ENCODE measurements around the gene TRAK1.

Gene TRAK1

DNA sequence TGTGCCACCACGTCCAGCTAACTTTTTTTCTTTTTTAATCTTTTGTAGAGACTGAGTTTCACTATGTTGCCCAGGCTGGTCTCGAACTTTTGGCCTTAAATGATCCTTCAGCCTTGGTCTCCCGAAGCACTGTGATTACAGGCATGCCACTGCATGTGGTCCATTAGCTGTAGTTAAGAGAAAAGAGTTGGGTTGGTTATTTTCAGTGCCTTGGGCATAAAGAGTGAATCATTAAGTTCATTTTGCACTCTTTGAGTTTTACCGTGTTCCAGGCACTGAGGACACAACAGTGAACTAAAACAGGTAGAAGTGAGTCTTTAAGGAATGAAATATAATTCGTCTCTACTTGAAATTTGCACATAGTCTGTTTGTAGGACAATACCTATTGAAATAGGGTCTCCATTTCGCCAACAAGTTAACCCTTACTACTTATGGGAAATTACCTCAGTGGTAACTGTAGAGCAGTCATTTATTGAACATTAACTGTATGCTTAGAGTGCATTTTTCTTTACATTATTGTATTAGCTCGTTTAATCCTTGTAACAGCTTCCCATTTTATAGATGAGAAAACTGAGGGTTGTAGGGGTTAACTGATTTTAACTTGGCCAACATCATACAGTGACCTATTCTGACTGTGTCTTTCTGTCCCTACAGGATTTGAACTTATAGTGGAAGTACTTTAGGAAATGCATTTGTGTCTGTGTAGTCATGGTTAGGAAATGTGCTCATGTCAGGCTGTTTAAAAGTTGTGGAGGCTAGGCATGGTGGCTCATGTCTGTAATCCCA is 22.7 kb upstream of the TRAK1 start:
- no peak for DNase-seq

DNA sequence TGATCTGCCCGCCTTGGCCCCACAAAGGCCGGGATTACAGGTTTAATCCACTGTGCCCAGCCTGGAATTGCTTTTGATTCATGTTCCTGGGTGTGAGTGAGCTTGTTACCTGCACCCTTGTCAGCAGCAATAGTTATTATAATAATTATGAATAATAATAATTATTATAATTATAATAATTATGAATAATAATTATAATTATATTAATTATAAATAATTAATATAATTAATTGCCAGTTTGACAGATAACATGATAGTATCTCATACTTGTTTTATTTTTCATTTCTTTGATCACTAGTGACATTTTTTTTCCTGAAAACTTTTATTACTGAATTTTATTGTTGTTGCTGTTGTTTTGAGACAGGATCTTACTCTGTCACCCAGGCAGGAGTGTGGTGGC is 21.1 kb upstream of the TRAK1 start:
- DNase-seq: no peak

DNA sequence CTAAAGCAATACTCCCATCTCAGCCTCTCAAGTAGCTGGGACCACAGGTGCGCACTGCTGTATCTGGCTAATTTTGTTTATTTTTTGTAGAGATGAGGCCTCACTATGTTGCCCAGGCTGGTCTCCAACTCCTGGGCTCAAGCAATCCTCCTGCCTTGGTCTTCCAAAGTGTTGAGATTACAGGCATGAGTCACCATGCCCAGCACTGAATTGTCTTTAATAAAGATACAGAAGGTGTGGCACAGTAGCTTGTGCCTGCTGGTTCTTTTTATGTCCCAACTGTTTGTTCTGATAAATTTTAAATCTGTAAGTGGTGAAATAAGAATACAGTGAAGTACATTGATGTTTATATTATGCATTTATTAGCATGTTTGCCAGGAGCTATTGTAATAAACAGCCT is 20.6 kb upstream of the TRAK1 start:
- DNase-seq: no peak

DNA sequence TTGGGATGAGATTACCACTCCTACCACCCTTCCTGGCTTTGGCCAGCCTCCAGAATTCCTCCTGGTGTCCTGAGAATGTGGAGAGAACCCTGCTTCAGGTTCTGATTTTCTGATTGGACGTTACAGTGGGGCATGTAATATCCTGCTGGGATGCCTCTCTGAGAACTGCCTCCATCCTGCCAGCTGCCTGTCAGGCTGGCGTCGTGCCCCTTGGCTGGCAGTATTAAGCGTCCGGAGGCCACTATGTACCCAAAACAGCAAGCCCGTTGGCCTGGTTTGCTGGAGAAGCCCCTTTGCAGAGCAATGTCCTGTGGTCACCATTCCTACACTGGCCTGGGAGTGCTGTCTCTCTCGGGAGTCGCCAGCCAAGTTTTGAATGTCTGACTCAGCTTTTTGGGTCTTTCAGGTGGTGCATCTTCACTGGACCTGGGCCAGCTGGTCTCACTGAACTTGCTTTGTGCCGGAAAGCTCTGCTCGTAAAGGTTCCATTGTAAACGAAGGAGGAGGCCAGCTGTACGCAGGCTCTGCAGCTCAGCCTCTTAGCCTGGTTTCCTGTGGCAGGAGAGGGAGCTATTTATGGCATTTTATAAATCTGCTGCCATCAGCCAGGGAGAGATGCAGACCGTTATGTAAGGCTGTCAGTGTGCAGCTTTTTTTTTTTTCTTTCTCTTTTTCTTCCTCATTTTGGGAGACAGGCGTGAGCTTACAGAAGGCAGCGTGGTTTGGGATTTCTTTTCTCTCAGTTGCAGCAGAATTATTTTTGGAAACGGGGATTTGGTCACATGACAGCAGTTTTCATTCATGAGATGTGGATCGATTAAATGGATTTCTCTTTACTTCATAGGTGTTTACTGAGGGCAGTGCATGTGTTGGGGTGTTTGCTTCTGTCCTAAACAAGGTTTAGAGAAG is 19.0 kb upstream of the TRAK1 start:
- DNase-seq: no peak

DNA sequence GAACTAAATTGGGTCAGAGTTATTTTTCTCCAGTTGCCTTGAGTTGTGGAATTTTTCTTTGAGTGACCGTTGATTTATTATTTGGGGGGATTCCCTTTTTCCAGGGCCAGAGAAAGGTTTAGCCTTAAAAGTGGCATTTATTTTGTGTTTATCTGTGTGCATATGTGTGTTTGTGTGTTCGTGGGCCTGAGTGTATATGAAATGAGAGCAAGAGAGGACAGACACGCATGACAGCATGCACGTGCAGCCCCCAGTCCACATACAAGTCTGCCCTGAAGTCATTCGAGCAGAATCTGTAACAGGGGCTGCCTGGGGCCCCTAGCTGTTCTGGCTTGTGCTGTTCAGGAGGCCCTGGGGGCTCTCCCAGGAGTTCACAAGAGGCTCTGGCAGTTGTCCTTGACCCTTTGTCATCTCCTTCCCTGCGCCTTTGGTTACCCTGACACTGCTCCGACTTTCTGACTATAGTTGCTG is 18.3 kb upstream of the TRAK1 start:
- no peak for DNase-seq

DNA sequence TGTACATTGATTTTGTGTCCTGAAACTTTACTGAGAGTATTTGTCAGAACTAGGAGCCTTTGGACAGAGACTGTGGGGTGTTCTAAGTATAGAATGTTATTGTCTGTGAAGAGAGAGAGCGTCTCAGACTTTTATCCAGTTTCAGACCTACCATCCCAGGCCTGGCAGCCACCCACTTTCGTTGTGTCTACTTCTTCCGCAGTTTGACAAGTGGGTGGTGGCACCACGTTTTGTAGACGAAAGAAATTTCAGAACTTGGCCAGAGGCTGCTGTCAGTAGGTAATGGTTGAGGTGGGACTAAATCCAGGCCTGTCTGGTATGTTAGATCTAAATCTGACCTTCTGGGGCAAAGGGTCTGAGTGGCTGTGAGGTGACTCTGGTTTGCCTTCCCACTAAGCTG is 13.4 kb upstream of the TRAK1 start:
- no peak for DNase-seq

DNA sequence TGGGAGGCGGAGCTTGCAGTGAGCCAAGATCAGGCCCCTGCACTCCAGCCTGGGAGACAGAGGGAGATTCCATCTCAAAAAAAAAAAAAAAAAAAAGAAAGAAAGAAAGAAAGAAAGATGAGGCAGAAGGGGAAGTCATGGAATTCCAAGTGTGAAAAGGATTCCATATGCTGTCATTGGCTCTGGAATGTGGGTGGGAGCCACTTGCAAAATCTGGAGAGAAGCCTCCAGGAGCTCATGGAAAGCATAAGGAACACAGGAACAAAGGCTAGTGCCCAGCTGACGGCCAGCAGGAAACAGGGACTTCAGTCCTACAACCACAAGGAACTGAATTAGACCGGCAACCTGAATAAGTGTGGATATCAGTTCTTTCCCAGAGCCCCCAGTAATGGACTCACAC is 12.5 kb upstream of the TRAK1 start:
- DNase-seq: no peak

DNA sequence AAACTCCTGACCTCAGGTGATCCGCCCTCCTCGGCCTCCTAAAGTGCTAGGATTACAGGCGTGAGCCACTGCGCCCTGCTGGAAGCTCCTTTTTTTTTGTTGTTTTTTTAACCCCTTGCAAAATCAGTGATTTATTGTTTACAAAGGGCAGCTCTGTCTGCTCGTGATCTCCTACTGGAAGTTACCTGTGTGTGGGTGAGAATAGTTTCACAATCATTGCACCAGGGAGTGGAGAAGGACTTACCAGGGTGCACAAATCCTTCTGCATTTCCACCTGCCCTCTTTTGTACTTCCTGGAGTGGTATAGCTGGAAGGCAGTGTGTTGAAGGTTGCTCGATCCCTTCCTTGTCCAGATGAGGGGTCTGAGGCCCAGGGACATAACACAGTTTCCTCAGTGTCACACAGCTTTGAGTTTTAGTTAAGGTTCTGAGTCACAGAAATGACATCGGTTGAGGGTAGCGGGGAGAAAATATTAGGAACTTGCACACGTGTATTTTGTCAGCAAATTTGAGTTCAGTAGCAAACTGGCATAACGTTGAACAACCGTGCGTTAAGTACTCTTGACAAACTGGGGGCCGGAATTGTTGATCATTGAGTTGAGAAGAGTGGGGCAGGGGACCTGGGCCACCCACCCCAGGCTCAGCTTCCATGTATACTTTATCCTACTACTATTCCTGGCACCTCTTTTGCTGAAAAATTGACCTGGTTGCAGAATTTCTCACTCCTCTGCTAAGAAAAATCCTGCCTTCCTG is 11.3 kb upstream of the TRAK1 start:
- DNase-seq: no peak

DNA sequence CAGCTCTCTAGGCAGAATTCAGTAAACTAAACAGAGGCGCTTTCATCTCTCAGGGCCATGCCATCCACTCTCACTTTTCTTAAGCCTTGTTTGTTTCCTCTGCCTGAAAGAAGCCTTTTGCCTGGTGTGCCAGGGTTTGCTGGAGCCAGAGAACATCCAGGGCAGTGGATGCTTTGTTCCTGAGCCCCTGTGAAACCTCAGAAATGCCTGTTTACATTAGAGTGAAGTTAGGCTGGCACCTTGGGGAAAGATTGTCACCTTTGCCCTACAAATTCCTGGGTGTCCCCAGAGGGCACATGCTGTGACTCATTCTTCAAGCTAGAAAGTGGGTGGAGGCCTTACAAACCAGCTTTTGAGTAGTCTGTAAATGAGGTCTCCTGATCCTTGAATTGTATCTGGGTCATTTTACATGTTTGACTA is 10.7 kb upstream of the TRAK1 start:
- DNase-seq: peak in 1 of 2 experiments; percentile 19

DNA sequence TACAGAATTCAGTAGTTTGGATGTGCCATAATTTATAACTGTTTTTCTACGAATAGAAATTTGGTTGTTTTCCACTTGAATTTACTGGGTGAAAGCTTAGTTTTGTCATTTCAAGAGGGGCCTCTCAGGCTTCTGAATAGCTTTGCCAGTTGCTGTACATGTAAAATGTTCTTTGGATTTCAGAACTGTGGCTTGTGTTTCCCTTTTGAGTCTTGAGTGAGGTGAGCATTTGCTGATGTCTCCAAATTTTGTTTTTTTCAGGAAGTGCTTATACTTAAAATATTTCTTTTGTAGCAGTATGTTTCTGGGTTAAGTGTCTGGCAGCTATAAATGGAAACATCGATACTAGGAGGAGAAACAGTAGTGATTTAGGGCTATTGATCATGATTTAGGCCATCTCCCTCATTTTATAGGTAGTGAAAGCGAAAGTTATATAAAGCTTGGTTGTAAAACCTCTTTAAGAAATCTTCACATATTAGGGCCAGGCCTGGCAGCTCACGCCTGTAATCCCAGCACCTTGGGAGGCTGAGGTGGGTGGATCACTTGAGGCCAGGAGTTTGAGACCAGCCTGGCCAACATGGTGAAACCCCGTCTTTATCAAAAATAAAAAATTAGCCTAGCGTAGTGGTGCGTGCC is 9.2 kb upstream of the TRAK1 start:
- DNase-seq: no peak

DNA sequence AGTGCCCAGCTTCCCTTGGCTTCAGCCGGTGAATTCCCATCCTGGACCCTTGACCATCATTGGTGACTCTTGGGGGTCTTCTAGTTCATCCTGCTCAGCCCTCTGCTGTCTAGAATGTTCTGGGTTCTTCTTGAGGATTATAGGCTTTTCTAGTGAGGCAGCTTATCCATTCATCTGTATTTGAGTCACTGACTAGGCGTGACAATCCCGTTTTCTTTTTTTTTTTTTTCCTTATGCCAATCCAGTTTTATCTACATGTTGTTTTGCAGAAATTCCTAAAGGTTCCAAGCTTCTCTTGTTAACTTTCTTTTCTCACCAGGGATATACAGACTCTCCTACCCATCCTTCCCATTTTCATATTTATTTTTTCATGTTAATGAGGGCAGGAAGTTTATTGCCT is 6.6 kb upstream of the TRAK1 start:
- no peak for DNase-seq

DNA sequence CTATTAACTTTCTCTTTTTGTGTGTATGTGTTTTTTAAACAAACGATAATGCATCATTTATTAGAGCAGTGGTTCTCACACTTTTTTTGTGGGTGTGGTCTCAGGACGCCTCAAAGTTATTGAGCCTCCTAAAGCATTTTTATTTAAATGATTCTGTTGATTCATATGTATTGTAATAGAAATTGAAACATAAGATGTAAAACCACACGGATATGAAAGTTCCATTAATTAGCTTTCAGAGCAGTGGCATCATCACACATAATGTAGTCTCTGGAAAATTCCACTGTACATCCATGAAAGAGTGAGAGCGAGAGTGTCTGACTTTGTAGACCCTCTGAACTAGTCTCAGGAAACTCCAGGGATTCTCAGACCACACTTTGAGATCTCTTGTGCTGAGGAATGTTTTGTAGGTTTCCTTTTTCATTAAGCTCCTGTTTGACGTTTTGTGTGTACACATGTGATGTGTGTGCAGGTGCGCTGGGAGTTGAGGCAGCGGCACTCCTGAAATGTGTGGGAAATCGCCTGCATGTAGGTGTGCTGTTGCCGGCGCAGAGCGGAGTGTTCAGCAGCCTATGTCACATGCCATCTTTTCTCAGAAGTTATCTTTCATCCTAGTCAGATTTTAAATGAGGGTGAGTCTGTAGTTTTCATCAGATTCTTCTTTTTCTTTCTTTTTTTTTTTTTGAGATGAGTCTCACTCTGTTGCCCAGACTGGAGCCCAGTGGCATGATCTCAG is 5.3 kb upstream of the TRAK1 start:
- no peak for DNase-seq

DNA sequence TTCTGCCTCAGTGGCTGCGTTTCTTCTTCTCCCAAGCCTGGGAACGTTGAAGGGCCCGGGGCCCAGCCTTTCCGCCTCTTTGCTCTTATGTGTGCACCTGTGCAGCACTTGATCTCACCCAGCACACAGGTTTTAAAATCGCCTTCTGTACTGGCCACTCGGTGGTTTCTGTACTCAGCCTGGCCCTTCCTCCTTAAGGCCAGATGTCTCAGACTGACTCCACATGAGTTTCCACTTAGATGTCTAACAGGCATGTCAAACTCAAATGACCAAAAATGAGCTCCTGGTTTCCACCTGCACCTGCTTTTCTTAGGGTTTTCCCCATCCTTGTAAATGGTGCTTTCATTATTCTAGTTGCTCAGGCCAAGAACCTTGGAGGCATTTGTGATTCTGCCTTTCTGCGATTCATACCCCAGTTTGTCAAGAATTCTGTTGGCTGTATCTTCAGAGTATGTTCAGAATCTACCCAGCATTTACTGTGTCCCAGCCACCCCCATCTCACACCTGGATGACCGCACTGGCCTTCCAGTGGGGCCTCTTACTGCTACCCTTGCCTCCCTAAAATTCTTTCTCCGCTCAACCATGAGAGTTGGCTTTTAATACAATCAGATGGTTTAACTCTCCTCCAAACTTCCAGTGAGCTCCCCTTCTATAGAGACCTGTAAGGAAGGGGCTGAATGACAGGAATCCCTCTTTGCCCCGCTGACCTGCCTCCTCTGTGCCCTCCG is 2.2 kb upstream of the TRAK1 start:
- DNase-seq: no peak

DNA sequence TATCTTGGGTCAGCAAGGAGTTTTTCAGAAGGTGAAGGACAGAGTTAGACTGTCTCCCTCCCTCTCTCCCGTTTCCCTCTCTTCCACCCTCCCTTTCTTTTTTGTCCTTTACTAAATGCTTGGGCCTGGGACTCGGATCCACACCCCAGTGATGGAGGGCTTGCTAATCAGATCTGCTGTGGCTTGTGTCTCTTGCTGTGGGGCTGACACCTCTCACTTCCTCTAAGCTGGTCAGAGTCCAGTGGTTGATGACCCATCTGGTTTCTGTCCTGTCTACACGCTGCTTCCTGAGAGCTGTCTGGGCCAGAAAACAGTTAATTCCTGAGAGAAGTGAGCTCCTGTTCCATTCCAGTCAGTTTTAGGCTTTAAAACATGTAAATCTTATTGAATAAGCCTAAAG is 849 bp downstream of the TRAK1 start:
- DNase-seq: no peak

DNA sequence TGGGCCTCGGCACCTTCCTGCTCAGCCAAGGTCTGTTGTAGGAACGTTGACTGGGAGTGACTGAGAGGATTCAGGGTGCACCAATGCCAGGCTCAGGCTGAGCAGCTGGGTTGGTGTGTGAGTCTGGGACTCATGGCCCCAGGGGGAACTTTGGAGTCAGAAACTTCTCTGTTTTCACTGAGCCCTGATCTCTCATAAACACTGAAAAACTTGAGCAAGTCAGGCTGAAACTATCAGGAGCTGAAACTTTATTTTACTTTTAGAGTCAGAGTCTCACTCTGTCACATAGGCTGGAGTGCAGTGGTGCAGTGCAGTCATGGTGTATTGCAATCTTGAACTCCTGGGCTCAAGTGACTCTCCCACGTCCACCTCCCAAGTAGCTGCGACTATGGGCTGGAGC is 3.0 kb downstream of the TRAK1 start:
- no peak for DNase-seq

DNA sequence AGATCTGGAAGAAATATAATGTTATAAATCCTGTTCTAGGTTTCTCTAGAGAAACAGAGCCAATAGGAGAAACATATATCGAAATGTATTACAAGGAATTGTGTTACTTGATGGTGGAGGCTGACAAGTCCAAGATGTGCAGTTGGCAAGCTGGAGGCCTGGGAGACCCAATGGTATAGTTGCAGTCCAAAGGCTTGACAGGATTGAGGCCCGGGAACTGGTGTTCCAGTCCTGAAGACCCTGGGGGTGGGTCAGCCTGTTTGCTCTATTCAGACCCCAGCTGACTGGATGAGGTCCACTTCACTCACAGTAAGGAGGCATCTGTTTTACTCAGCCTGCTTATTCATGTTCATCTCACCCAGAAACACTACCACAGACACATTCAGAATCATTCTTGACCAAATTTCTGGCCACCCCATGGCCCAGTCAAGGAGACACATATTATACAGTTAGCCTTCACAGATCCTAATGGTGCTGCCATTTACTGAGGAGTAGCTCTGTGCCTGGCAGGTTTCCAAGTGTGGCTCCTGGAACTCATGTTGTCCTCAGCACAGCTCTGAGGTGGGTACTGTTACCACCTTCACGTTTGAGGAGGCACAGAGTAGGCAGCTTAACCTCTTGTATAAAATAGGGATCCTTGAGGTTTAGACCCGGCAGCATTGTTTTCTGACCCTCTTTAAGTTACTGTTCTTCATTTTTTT is 3.7 kb downstream of the TRAK1 start:
- no peak for DNase-seq

DNA sequence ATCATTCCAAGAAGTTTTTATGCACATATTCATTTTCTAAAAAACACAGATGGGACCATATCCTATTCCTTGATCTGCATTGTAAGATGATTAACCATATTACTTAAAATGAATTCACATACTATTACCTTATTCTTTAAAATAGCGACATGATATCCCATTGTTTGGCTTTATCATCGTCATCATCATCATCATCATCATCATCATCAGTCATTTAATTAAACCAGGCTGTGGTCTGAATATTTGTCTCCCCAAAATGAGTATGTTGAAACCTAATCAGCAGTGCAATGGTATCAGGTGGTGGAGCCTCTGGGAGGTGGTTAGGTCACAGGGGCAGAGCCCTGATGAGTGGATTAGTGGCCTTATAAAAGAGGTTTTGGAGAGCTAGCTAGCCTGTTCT is 4.4 kb downstream of the TRAK1 start:
- no peak for DNase-seq

DNA sequence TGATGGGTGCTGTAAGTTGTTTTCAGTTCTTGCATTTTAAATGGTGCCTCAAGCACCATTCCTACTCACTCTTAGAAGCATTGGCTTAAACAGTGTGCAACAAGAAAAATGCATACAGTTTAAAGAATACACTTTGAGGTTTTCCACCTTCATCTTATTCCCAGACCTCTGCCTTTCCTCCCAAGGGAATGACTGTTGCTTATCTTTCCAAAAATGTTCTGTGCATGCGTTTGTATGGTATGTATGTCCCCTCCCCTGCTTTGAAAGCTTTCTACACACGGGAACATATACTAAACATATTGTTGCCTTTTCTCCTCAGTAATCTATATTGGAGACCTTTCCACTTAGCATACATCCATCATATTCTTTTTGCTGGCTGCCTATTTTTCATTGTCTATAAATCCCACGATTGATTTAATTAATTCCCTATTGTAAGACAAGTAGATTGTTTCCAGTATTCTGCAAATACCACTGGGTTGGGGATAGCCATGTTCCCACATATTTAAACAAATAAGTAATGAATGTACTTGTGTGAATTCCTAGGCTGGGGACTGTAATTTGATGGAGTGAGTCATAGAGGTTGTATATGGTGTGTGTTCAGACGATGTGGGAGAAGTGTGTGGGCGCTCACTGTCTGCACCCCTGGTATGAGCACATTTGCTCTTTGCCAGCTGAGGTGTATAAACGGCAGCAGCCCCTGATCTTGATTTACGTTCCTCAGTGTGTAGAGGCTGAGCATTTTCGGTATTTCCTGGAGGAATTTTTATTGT is 5.8 kb downstream of the TRAK1 start:
- peak; percentile 42 to 43 for DNase-seq

DNA sequence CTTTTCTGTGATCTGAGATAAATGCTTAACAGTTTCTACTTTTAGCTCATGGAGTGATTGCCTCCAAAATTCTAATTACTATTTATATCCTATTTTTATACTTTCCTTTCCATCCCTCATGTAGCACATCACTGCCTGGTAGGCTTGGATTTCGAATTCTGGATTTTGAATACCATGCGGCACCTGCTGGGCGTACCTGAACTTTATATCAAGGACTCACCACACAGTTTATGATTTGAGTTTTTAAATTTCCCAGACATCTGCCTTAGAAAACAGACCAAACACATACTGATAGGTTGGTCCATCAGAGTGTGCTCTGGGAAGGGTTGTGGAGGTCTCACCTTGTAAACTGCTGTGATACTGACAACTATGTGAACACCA is 6.4 kb downstream of the TRAK1 start:
- no peak for DNase-seq

DNA sequence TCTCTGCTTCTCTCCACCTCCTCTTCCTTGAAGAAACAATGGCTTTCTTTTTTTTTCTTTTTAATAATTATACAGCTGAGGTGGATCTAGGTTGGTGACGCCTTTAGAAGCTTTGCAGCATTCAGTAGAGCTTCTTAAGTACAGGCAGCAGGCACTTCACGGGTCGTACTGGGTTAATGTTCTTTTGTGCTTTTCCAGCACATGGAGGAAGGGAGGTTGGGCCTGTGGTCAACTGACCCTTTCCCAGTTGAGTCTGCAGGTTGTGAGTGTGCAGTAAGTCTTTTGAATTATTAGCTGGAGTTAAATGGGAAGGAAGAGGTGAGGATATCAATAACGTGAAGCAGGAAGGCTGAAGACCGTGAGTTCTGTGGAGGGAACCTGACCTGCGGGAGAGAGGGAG is 7.0 kb downstream of the TRAK1 start:
- no peak for DNase-seq

All from activated CD4-positive, alpha-beta T cell treated with anti-CD3 and anti-CD28 coated beads, Interleukin-2, amount 50 U/mL, for 4 hours (primary cell).